ENCODE results near the gene NEK11. TPM values are rescaled to one million over a fixed set of nuclear protein-coding genes. Genes with fewer than 3 reads are reported as not detected.

NEK11 gene
- polyA plus RNA-seq, 1 of the 3 experiments (the other 2 are of a cell fraction): 4.7 TPM

GRCh38 chr3:131147534-131147933 lies 120.9 kb downstream of the NEK11 start:
- TF ChIP-seq GABPA (IDR thresholded peaks at IDR 0.05; ENCODE audit: low read depth) (no peak), MEF2A (IDR thresholded peaks at IDR 0.05; ENCODE audit: borderline replicate concordance, low read depth) (no peak), FOXM1 (IDR thresholded peaks at IDR 0.05; ENCODE audit: low read depth) (no peak), SIN3A (IDR thresholded peaks at IDR 0.05; ENCODE audit: borderline replicate concordance, low read depth, low read length) (no peak), GATA2 (CRISPR knock-in tag; IDR thresholded peaks at IDR 0.05) (no peak), FOXJ3 (CRISPR knock-in tag; IDR thresholded peaks at IDR 0.05) (no peak), YY1 (IDR thresholded peaks at IDR 0.05; ENCODE audit: low read depth) (no peak), MAX (IDR thresholded peaks at IDR 0.05; ENCODE audit: low read depth) (no peak), NRF1 (IDR thresholded peaks at IDR 0.05; ENCODE audit: low read depth, low read length) (no peak), FOSL2 (IDR thresholded peaks at IDR 0.05; ENCODE audit: borderline replicate concordance, low read depth) (no peak), ZBTB33 (IDR thresholded peaks at IDR 0.05; ENCODE audit: borderline replicate concordance, low read depth) (no peak), USF2 (IDR thresholded peaks at IDR 0.05; ENCODE audit: borderline replicate concordance, low read depth, low read length) (no peak), JUND (IDR thresholded peaks at IDR 0.05) (no peak), EZH2phosphoT487 (IDR thresholded peaks at IDR 0.05; ENCODE audit: borderline replicate concordance, low read depth) (no peak), POLR2AphosphoS5 (IDR thresholded peaks at IDR 0.05; ENCODE audit: low read depth, low read length) (no peak), RCOR1 (IDR thresholded peaks at IDR 0.05; ENCODE audit: low read length) (no peak), TEAD4 (IDR thresholded peaks at IDR 0.05; ENCODE audit: borderline replicate concordance, insufficient read depth) (no peak)
- 92% methylated on average over 3 of the region's 3 CpGs for WGBS (ENCODE audit: low lambda C conversion rate)
- Histone ChIP-seq H3K9me2 (no peaks in the 10 kb centered on the region), H3K4me1 (ENCODE audit: control insufficient read depth in 1 of 2, insufficient read depth in 2 of 2, low read depth in 1 of 2, low read length in 1 of 2) (peaks cover 0 to 8% of the 10 kb centered on the region in 2 experiments; a peak in 2 of 4 replicates), H3K9ac (no peak overlapping the region), H3K27me3 (ENCODE audit: insufficient read depth) (no peaks in the 10 kb centered on the region), H3K36me3 (replicated peaks in 1 of 2; ENCODE audit: control insufficient read depth in 1 of 2, insufficient read depth in 2 of 2, low read length in 1 of 2) (no peaks in the 10 kb centered on the region), H3F3A (replicated peaks; ENCODE audit: insufficient read depth) (no peaks in the 10 kb centered on the region), H3K27ac (ENCODE audit: low read depth in 2 of 2, low read length in 1 of 2) (no peak overlapping the region), H3K9me3 (no peaks in the 10 kb centered on the region), H3K4me2 (no peak overlapping the region), H4K20me1 (ENCODE audit: insufficient read depth) (no peaks in the 10 kb centered on the region), H3K79me2 (ENCODE audit: insufficient read depth) (no peaks in the 10 kb centered on the region), H2AFZ (ENCODE audit: low read depth) (no peak overlapping the region), H3K4me3 (ENCODE audit: low read depth in 2 of 2, low read length in 1 of 2) (no peak overlapping the region)
- CTCF ChIA-PET: interaction anchor here (1.1 kb wide), 1 partner anchor 12 kb away, joined by 4 read pairs; no protein-coding TSS in a partner anchor
- DNase-seq: no peak
- POLR2A ChIA-PET: no interaction called here

Data from SK-N-SH (cell line).